HCT116 (cell line): ENCODE measurements around the gene CTIF. TPM values are rescaled to one million over a fixed set of nuclear protein-coding genes. Genes with fewer than 3 reads are reported as not detected.

ENCODE experiments used
- ATAC-seq: fragments of 200-7000 bp; cut with Tn5 transposase; 2 replicates; pipeline ENCODE4 v1.9.1; 2020; ENCODE audit warnings: mild to moderate bottlenecking, moderate library complexity
- BruUV-seq: library from RNA; stranded (reverse); fragments of 400-500 nt; replicated peaks from 2 replicates; lab custom pipeline; 2021; lab: Mats Ljungman, UMichigan
- CTCF ChIA-PET: fragments of 300-600 bp; sonication (Branson Sonifier 250); formaldehyde crosslinking; loops from one replicate; lab custom pipeline; 2021; ENCODE audit warnings: antibody characterized with exemption; lab: Charles Lee
- POLR2A ChIA-PET: fragments of 300-600, 350-600 bp; sonication (Branson Sonifier 250); formaldehyde crosslinking; loops from one replicate; lab custom pipeline; 2021; ENCODE audit warnings: antibody characterized with exemption; lab: Charles Lee
- RAD21 ChIA-PET, 2 experiments: fragments of 300-600 bp; sonication (Branson Sonifier 250); formaldehyde crosslinking; loops; one replicate each; lab custom pipeline; 2023; ENCODE audit warnings: low total read pairs in 2 of 2; ENCODE audit not compliant: uncharacterized antibody in 2 of 2, unreplicated experiment in 2 of 2, low non-redundant PET in 1 of 2; lab: Charles Lee
- DNase-seq: peaks from one replicate; pipeline ENCODE4 v3.0.0-alpha.2; 2010; ENCODE audit warnings: low read depth, low spot score
- H2AFZ ChIP-seq: fragments of 200-600 bp; shearing (Covaris generic), sonication (generic); 2 replicates; pipeline ENCODE4 v1.6.1; 2017; ENCODE audit warnings: low read depth, mixed run types, mixed read lengths, antibody characterized with exemption, low read length; ENCODE audit not compliant: poor library complexity, severe bottlenecking
- H3K27ac ChIP-seq: 2 replicates; pipeline ENCODE4 v1.5.1; 2012; ENCODE audit warnings: low read depth, low read length
- H3K27me3 ChIP-seq: fragments of 200-600 bp; sonication (generic); 2 replicates; pipeline ENCODE4 v1.6.1; 2016; ENCODE audit warnings: mixed run types, low read length, mixed read lengths; ENCODE audit not compliant: insufficient read depth
- H3K36me3 ChIP-seq, 2 experiments: fragments of 200-500 bp in 1 of 2; fragments of 200-600 bp in 1 of 2; sonication (Bioruptor generic) in 1 of 2; sonication (generic) in 1 of 2; 2 replicates each; pipeline versions ENCODE4 v1.5.1 to v1.6.1; 2014 to 2016; ENCODE audit warnings: low read length in 2 of 2, inconsistent platforms in 1 of 2, mixed read lengths in 1 of 2, mixed run types in 1 of 2; ENCODE audit not compliant: insufficient read depth in 2 of 2, control insufficient read depth in 1 of 2
- H3K4me1 ChIP-seq, 2 experiments: fragments of 200-600 bp in 1 of 2; sonication (generic) in 1 of 2; 2 replicates each; pipeline versions ENCODE4 v1.5.1 to v1.6.1; 2012 to 2017; ENCODE audit warnings: low read length in 2 of 2, inconsistent platforms in 1 of 2, mild to moderate bottlenecking in 1 of 2, mixed read lengths in 1 of 2, mixed run types in 1 of 2, moderate library complexity in 1 of 2; ENCODE audit not compliant: insufficient read depth in 2 of 2, control insufficient read depth in 1 of 2
- H3K4me2 ChIP-seq: fragments of 200-600 bp; sonication (generic); 2 replicates; pipeline ENCODE4 v1.6.1; 2017; ENCODE audit warnings: mixed run types, low read length, mixed read lengths
- H3K4me3 ChIP-seq, 2 experiments: fragments of 200-600 bp in 1 of 2; sonication (generic) in 1 of 2; replicated peaks in 1 of 2; 2 replicates each; pipeline ENCODE4 v1.5.1; 2011 to 2016; ENCODE audit warnings: low read length in 2 of 2, control low read depth in 1 of 2, low read depth in 1 of 2, mild to moderate bottlenecking in 1 of 2, mixed read lengths in 1 of 2, mixed run types in 1 of 2
- H3K79me2 ChIP-seq: fragments of 200-600 bp; sonication (generic); 2 replicates; pipeline ENCODE4 v1.6.1; 2017; ENCODE audit warnings: mild to moderate bottlenecking, mixed run types, low read length, moderate library complexity, mixed read lengths; ENCODE audit not compliant: insufficient read depth
- H3K9ac ChIP-seq: fragments of 200-600 bp; sonication (generic); 2 replicates; pipeline ENCODE4 v1.6.1; 2016; ENCODE audit warnings: low read length, mixed read lengths
- H3K9me2 ChIP-seq: fragments of 200-600 bp; sonication (generic), shearing (Covaris generic); 2 replicates; pipeline ENCODE4 v1.6.1; 2017; ENCODE audit warnings: mixed run types, mild to moderate bottlenecking, moderate library complexity; ENCODE audit not compliant: insufficient read depth
- H3K9me3 ChIP-seq, 2 experiments: fragments of 200-500 bp in 1 of 2; fragments of 200-600 bp in 1 of 2; sonication (Bioruptor generic) in 1 of 2; sonication (generic) in 1 of 2; 2 replicates each; pipeline ENCODE4 v1.6.1; 2014 to 2017; ENCODE audit warnings: low read length in 2 of 2, mixed read lengths in 2 of 2, inconsistent platforms in 1 of 2, low read depth in 1 of 2, mild to moderate bottlenecking in 1 of 2, mixed run types in 1 of 2, moderate library complexity in 1 of 2; ENCODE audit not compliant: control insufficient read depth in 1 of 2, insufficient read depth in 1 of 2
- H4K20me1 ChIP-seq: fragments of 200-600 bp; sonication (generic), shearing (Covaris generic); 2 replicates; pipeline ENCODE4 v1.6.1; 2017; ENCODE audit warnings: mixed run types, mild to moderate bottlenecking, moderate library complexity; ENCODE audit not compliant: insufficient read depth
- CBX3 ChIP-seq: IDR thresholded peaks from 2 replicates; pipeline ENCODE4 v1.6.1; 2012; ENCODE audit warnings: low read depth
- EGR1 ChIP-seq: IDR thresholded peaks from 2 replicates; pipeline ENCODE4 v1.6.1; 2012; ENCODE audit warnings: low read depth
- EZH2 ChIP-seq: fragments of 200-600 bp; sonication (generic); IDR thresholded peaks from 2 replicates; pipeline ENCODE4 v1.6.1; 2017; ENCODE audit warnings: antibody characterized with exemption, mixed run types
- FOSL1 ChIP-seq: IDR thresholded peaks from 2 replicates; pipeline ENCODE4 v1.6.1; 2012; ENCODE audit warnings: low read depth
- POLR2AphosphoS5 ChIP-seq: IDR thresholded peaks from 2 replicates; pipeline ENCODE4 v1.6.1; 2011; ENCODE audit warnings: mild to moderate bottlenecking, low read depth, low read length, moderate library complexity
- SIN3A ChIP-seq: IDR thresholded peaks from 2 replicates; pipeline ENCODE4 v1.6.1; 2012; ENCODE audit warnings: low read depth
- SP1 ChIP-seq: IDR thresholded peaks from 2 replicates; pipeline ENCODE4 v1.6.1; 2012; ENCODE audit warnings: low read depth
- SRF ChIP-seq: IDR thresholded peaks from 2 replicates; pipeline ENCODE4 v1.6.1; 2012; ENCODE audit warnings: low read depth
- YY1 ChIP-seq: IDR thresholded peaks from 2 replicates; pipeline ENCODE4 v1.6.1; 2011; ENCODE audit warnings: low read length, low read depth, moderate library complexity, mild to moderate bottlenecking; ENCODE audit not compliant: insufficient replicate concordance; ENCODE audit errors: extremely low read depth
- intact Hi-C: fragments of 100-400 bp; cut with micrococcal nuclease; formaldehyde crosslinking; loops from 2 replicates; pipeline ENCODE4 v1.10.0; 2022
- total RNA-seq: library from RNA; stranded (reverse); gene quantifications from one replicate; pipeline ENCODE4 v1.2.1, GENCODE V29; 2021; ENCODE audit not compliant: unreplicated experiment

CTIF gene
- total RNA-seq, 1 experiment from 2014 or later, result 19.7 TPM

DNA sequence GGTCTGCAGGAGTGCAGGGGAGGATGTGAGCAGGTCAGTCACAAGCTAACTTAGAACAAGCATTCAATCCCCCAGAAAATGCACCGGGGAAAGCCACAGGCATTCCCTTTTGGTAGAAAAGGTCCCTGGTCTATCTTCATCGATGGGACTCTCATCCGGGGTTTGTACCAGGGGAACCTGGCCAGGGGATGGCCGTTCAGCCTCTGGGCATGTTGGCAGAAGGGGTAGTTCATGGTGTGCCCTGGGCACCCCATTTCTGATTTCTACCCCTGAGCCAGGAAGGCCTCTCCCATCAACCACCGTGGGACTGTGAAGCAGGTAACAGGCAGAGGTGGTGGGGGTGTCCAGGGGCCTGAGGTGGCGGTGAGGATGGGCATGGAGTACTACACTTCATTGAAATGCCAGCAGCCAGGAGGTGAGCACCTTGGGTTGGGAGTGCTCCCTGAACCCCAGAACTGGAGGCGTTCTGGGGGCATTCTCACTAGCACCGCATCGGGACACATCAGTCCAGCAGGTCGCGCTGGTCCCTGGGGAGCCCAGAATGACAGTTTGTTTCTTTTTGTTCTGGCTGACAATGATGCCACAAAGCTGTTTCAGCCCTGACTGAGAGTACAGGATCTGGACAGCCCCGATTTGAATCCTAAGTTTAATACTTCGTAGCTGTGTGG is 239.6 kb downstream of the CTIF start (continued):
- no peak for TF ChIP-seq EGR1

GRCh38 chr18:48779462-48779861 is 240.6 kb downstream of the CTIF start:
- Histone ChIP-seq H3K4me1 (peaks cover 5 to 12% of the 10 kb centered on the region in 2 experiments; a peak in 3 of 4 replicates), H3K4me2 (no peak overlapping the region), H3K9me2 (no peaks in the 10 kb centered on the region), H3K27me3 (no peaks in the 10 kb centered on the region)
- TF ChIP-seq SIN3A (no peak), FOSL1 (no peak), SRF (no peak), POLR2AphosphoS5 (no peak), SP1 (no peak), CBX3 (no peak), YY1 (no peak), EZH2 (no peak)
- TF ChIP-seq, all 23 proteins: peak for 0
- H3K9ac ChIP-seq, result no peak overlapping the region
- BruUV-seq, result no TSS peak
- H3K4me3 ChIP-seq, result no peak overlapping the region
- no peak overlapping the region for H3K27ac ChIP-seq
- CTCF ChIA-PET, result interaction anchor here (0.9 kb wide), 1 partner anchor 9 kb away, joined by 3 read pairs; no protein-coding TSS in a partner anchor
- RAD21 ChIA-PET, result no interaction called here
- DNase-seq (no peak), ATAC-seq (no peak)
- H3K9me3 ChIP-seq, result no peaks in the 10 kb centered on the region
- intact Hi-C loops, result loop anchor here (10.0 kb wide), 2 partner anchors 165 to 245 kb away; no protein-coding TSS in a partner anchor
- POLR2A ChIA-PET, result no interaction called here
- H3K79me2 ChIP-seq, result no peaks in the 10 kb centered on the region
- no peaks in the 10 kb centered on the region for H4K20me1 ChIP-seq
- no peaks in the 10 kb centered on the region for H3K36me3 ChIP-seq
- no peak overlapping the region for H2AFZ ChIP-seq
